T47D (cell line): ENCODE results near the gene IL24.
"Not testable (repeated sequence)": the region's sequence is repeated elsewhere in the genome, so short reads cannot be mapped to it uniquely, and the experiment has no call there.

Source experiments
- DNase-seq, 2 experiments: peaks; one replicate each; pipeline versions ENCODE4 v3.0.0 to v3.0.0-alpha.2; 2011 to 2012; ENCODE audit warnings: low read depth in 1 of 2, low spot score in 1 of 2
- JUND ChIP-seq: IDR thresholded peaks from 2 replicates; pipeline ENCODE4 v1.6.1; 2012; ENCODE audit warnings: low read depth
- in situ Hi-C: cut with HindIII; loops from 2 replicates; pipeline ENCODE4 v1.10.0; 2016; ENCODE audit warnings: low sequenced_read_pairs, low pct_unique_long_range_greater_than_20kb

IL24 gene

GRCh38 chr1:206912445-206913095 is 15.3 kb downstream of the IL24 start:
- no peak for TF ChIP-seq JUND
- peak; percentile 88 to 90 for DNase-seq
- in situ Hi-C loops: no loop called here

- in situ Hi-C loops: no loop called here
- DNase-seq: no peak
- TF ChIP-seq JUND: no peak
Measured at GRCh38 chr1:206913766-206914537, 16.7 kb downstream of the IL24 start.

GRCh38 chr1:206915030-206915735 is 17.9 kb downstream of the IL24 start:
- in situ Hi-C loops: no loop called here
- DNase-seq: no peak
- TF ChIP-seq JUND: no peak

GRCh38 chr1:206916000-206916709 is 18.9 kb downstream of the IL24 start:
- no peak for DNase-seq
- no peak for TF ChIP-seq JUND
- in situ Hi-C loops: no loop called here

DNA sequence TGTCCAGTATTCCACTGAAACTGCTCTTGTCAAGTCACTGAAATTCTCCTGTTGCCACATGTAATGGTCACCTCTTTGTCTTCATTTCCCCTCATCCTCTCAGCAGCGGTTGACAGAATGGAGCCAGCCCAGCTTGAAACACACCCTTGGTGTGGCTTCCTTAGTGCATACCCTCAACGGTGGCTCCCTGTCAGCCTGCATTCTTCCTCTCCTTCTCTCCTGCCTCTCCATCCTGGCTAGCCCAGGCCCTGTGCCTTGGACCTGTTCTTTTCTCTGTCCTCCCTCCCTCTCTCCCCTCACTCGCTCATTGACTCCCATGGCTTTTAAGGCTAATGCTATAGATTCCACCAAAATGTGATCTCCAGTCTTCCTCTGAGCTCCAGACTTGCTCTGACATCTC is 20.8 kb downstream of the IL24 start:
- no peak for TF ChIP-seq JUND
- in situ Hi-C loops: no loop called here

DNA sequence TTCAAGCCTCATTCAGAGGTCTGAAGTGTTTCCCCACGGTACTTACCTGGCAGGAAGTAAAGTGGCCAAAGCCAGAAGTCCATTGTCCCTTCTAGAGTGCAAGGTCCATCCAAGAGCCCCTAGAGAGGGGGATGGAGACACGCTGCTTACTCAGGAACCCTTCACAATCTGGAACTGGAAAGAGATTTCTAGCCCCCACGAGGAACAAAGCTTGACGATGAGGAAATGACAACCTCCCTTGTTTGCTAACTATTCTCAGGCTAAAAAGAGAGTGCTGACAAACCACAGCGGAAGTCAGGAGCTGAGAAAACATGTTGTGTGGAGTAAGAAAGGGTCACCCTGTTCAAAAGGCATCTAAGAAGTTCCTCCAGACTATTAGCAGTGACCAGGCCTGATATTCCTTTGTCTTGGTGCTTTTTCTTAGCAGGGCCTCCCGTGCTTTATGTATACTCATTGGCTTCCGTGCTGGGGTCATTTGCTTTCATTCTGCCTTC is 24.6 kb downstream of the IL24 start, which contains the start of gene FCMR:
Gene FCMR (minus strand): TSS at position 170 of the 494 bp plus-strand sequence. CDS start 87 bp downstream, at position 83.
- no peak for DNase-seq
- no peak for TF ChIP-seq JUND
- in situ Hi-C loops: no loop called here

More for the DNA sequence above, 20.8 kb downstream of the IL24 start:
- DNase-seq: no peak

- DNase-seq: no peak
- in situ Hi-C loops: no loop called here
- TF ChIP-seq JUND: no peak
Measured at GRCh38 chr1:206922524-206922923, 25.3 kb downstream of the IL24 start.

DNA sequence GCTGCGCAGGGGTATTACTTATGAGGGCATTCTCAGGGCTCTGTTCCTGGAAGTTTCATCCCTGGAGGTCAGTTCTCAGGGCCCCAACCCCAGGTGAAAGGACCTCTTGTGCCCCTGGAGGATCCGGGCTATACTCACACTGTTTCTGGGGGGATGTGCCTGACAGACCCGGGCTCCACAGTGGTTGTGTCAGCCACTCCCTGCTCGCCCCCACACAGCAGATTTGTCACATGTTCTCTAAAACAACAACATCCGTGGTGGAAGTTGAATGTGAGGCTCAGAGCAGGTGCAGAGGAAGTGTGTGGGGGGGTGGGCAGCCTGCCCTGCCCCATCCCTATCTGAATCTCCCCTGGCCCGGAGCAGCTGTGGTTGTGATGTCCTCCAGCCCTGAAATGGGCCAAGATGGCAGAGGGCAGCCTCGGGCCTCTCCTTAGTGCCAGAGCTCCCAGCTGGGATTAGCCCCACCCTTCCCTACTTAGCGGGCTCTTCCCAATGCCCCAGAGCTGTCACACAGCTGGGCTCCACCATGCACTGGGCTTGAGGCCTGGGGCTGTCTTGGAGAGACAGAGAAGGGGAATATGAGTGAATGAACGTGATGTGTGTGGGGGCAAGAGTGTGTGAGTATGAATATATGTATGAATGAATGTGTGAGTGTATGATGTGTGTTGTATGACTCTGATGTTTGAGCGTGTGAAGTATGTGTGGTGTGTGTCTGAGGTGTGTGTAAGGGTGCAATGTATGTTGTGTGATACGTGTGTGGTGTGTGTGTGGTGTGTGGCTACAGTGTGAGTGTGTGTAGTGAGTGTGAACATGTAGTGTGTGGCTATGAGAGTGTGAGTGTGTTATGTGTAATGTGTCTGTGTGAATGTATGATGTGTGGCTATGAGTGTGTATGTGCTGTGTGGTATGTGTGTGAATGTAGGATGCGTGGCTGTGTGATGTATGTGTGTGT is 26.0 kb downstream of the IL24 start:
- DNase-seq: no peak
- in situ Hi-C loops: no loop called here
- TF ChIP-seq JUND: no peak

- in situ Hi-C loops: not testable (repeated sequence)
- DNase-seq: peak in 1 of 2 experiments; percentile 16
Measured at GRCh38 chr1:206923961-206924557, 26.8 kb downstream of the IL24 start.

DNA sequence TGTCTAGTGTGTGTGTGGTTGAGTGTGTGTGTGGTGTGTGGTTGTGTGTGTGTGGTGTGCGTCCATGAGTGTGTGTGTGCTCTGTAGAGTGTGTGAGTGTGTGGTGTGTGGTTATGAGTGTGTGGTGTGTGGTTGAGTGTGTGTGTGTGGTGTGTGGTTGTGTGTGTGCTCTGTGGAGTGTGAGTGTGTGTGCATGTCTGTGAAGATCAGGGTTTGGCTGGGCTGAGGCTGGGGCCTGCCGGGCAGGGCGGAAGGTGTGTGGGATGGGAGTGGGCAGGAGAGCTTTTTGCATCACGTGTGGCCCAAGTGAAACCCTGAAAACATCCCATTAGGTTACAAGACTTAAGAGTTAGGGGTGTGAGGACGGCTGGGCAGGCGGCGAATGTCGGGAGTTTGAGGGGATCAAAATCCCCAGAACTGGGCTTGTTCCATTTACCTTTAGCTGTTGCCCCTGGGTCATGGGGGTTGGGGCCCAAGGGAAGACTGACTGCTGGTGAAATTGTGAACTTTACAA is 27.4 kb downstream of the IL24 start:
- TF ChIP-seq JUND: no peak
- DNase-seq: no peak
- in situ Hi-C loops: no loop called here
